Fibroblast of skin of scalp (primary cell): ENCODE measurements around the gene GADD45GIP1.
"Not testable (repeated sequence)": the region's sequence is repeated elsewhere in the genome, so short reads cannot be mapped to it uniquely, and the experiment has no call there.

Experiments
- DNase-seq: peaks from one replicate; pipeline ENCODE4 v3.0.0-alpha.2; 2013

Gene GADD45GIP1

DNA sequence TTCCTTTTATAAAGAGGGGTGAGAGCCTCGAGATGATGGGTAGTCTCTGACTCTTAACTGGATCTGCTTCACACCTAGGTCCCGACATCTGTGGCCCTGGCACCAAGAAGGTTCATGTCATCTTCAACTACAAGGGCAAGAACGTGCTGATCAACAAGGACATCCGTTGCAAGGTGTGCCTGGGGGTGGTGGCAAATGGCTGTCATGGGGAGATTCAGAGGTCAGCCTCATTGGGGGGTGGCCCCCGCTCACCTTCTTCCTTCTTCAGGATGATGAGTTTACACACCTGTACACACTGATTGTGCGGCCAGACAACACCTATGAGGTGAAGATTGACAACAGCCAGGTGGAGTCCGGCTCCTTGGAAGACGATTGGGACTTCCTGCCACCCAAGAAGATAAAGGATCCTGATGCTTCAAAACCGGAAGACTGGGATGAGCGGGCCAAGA, 17.0 kb downstream of the GADD45GIP1 start:
- no peak for DNase-seq

DNA sequence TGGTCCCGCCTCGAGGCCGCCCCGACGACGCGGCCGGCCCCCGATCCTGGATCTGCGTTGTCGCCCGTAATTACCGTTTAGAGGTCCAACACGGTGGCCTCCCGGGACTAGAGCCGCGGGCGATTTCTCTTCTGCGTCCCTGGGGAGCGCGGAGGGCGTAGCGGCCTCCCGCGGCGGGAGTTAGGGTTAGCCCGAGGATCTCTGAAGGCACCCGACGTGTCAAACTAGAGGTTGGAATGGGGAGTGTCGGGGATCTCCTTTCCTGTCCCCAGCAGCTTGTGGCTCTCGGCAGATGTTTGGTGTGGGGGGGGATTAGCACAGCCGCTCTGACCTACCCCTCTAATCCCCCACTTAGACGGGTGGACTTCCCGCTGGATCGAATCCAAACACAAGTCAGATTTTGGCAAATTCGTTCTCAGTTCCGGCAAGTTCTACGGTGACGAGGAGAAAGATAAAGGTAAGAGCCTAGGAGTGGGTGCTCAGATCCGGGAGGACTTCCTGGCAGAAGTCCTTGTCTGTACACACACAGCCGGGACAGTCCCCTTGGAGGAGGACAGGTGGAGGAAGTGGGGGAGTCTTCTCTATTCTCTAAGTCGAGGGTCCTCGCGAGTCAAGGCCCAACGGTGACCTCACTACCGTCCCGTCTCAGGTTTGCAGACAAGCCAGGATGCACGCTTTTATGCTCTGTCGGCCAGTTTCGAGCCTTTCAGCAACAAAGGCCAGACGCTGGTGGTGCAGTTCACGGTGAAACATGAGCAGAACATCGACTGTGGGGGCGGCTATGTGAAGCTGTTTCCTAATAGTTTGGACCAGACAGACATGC, 18.0 kb downstream of the GADD45GIP1 start:
- DNase-seq = peak; percentile 33

DNA sequence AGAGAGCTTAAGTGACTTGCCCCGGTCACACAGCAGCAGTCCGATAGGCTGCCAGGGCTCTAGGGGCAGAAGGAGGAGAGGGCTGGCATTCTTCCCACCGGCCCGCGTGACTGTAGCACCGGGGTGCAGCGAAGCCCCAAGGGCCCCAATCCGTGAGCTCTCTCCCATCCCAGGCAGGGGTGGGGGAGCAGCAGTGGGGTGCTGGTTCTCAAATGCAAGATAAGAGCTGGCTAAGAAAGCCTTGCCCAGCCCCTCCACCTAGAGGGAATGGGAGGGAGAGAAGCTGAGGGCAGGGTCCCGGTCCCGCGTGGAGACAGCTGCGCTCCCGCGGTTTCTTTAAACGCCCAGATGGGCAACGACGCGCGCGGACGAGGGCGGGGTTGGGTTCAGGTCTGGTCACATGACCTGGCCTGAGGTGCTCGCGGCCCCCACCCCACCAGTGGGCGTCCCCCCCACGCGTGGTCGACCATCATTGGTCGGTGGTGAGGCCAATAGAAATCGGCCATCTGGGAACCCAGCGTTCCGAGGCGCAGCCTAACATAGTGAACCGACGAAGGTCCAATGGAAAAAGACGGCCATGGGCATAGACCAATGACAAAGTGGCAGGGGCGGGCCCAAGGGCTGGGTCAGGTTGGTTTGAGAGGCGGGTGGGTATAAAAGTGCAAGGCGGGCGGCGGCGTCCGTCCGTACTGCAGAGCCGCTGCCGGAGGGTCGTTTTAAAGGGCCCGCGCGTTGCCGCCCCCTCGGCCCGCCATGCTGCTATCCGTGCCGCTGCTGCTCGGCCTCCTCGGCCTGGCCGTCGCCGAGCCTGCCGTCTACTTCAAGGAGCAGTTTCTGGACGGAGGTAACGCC, 18.9 kb downstream of the GADD45GIP1 start, which contains the start of gene CALR:
CALR (plus strand) TSS at position 683 of the 852 bp plus-strand sequence; CDS start at position 754, 71 bp downstream.
- peak; percentile 100 for DNase-seq

DNA sequence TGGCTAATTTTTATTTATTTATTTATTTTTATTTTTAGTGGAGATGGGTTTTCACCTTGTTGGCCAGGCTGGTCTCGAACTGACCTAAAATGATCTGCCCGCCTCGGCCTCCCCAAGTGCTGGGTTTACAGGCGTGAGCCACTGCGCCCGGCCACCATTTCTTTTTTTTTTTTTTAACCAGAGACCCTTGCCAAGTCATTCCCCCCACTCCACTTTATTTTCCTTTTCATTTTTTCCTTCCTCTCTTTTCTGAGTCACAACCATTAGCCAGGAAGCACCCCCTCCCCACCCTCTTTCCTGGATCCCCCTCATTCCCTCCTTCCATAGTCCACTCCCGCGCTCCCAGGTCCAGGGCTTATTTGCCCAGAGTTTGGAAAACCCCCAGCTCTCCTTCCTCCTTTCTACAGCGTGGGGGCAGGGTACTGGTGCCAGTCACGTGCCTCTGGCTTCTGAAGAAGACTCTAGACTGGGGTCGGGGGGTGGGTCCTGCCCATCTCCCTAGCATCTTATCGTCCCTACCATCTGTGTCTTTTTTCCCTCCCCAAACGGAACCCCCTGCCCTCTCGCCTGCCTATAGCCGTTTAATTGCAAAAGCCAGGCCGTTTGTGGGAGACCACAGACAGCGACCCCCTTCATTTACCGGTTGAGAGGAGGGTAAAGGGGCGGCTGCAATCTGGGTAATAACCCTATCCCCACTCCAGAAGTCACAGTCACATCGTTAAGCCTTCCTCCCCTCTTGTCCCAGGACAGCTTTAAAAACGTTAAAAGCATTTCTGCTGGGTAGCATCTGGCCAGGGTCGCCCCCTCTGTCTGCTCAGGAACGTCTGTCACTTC, 19.7 kb downstream of the GADD45GIP1 start:
- DNase-seq = peak; percentile 34

DNA sequence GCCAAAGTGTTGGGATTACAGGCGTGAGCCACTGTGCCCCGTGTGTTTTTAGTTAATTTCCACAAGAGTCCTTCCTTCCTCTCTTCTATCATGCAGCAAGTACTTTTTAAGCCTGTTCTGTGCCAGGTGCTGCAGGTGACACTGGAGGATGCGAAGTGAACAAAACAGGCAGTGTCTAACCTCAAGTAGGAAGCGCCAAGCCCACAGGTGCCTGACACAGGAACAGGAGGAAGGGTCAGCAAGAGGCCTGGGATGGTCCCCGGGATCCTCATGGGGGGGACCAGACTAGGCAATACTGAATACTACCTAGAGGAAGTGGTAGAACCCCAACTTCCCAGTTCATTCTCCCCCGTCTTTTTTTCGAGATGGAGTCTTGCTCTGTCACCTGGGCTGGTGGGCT, 20.4 kb downstream of the GADD45GIP1 start:
- no peak for DNase-seq

DNA sequence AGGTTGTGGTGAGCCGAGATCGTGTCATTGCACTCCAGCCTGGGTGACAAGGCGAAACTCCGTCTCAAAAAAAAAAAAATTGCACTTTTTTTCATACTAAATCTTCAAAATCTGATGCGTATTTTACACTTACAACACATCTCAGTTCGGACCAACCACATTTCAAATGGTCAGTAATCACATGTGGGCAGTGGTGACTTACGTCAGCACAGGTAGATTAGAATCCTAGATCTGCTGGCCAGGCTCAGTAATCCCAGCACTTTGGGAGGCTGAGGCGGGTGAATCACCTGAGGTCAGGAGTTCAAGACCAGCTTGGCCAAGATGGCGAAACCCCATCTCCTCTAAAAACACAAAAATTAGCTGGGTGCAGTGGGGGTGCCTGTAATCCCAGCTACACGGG, 22.0 kb downstream of the GADD45GIP1 start:
- DNase-seq = no peak

DNA sequence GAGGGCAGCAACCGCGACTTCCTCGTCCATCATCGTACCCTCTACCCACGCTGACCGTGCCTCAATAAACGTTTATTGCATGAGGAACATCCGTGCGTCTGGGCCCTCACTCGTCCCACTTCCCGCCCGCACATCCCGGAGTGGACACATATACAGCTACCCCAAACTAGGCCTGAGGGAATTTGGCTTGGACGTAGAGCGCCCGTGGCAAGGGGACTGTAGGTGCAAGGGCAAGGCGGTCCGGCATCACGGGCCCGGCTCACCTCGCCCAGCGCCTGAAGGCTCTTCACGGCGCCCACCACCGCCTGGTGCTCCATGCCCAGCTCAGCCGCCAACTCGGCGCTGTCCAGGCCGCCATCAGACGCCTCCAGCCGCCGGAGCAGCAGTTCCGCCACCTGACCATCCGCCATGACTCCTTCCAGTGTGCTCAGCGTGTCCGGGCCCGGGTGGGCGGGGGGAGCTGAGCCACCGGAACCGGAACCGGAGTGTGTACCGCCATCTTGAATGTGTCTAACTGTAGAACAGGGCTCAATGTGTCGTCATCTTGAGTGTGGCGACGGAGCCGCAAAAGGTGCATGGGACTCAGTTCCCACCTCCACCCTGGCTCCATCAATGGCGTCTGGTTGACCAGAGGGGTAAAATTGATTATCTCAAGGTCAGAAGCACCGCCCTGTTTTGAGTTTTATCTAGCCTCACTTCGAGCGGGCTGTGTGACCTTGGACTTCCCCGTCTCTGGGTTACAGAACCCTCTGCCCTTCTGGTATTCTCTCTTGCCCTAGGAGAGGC, 23.5 kb downstream of the GADD45GIP1 start, which contains the start of gene FARSA:
FARSA (minus strand) TSS at position 425 of the 786 bp plus-strand sequence; CDS start at position 410, 15 bp downstream.
- DNase-seq = peak; percentile 90

DNA sequence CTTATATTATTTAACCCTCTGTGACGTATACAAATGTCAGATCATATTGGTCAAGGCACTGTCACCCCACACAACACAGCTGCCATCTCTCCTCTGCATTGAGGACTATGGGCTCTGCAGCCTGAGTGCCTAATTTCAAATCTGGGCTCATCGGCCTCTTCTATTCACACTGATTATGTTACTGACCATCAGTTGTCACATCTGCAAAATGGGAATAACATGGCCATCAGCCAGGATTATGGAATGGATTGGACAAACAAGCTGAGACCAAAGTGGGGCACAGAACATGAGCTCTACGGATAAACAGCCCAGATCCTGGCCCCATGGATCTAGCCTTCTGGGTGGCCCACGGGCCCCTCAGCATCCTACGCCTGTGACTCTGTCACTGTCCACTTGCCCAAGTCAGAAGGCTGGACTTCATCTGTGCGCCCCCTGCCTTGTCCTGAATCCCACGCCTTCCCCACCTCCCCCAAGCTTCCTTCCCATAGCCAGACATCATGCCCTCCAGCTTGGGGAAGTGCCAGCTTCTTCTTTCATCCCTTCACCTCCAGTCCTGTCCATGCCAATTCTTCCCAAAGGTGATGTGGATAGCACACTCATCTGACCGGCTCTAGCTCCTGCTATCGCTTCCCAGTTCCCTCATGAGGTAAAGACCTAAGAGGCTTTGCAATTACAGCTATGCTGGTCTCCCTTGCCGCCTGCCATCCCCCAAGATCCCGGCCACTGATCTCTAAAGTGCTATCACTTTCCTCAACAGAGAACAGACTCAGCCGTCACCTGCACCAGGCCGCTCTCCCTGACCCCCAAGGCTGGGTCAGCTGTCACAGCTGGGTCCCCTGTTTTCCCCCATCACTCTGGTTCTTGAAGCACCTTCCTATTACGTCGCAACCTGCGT, 24.4 kb downstream of the GADD45GIP1 start:
- DNase-seq = no peak

DNA sequence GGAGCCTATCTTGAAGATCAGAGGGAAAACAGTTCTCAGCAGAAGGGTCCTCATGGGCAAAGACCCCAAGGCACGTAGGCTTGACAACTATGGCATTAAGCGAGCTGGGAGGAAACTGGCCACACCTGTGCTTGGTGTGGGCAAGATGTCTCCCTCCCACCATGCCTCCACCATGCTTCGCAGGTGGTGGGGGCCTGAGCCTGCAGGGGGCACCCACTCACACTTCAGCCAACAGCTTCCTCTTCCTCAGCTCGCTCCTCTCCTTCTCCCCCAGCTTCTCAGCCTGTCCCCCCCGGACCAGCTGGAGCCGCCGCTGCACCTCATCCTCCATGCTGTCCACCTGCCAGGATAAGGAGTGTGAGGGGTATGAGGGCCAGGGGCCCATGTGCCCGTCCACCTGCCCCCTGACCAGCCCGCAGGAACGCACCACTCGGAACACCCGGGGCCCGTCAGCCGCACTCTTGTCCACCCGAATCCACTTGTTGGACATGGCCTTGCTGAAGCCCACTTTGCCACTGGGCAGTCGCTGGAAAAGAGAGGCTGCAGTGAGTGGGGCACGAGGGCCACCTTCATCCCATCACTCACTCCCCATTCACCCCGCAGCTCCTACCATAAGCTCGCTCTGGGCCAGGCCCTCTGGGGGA, 26.9 kb downstream of the GADD45GIP1 start:
- DNase-seq = no peak

DNA sequence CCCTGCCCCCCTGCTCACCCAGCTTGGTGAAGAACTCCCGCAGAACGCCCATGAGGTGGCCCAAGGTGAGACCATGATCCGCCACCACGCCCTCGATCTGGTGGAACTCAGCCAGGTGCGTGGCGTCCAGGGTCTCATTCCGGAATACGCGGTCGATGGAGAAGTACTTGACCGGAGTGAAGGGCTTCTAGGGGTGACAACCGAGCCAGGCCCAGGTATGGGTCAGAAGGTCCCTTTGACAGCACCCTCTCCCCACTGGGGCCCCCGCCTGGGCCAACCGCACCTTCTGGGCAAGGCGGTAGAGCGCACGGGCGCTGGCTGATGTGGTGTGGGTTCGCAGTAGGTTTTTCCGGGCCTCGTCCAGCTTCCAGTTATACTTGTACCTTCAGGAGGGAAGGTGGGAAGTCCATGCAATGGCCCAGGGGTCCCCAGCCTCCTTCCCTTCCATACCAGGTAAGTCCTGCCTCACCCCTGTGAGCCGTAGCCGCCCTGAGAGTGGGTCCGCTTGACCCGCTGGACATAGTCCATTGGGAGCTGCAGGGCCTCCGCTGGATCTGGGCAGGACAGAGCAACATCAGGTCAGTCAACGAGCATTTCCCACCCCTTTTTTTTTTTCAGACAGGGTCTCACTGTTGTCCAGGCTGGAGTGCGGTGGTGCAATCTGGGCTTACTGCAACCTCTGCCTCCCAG, 32.3 kb downstream of the GADD45GIP1 start:
- DNase-seq = no peak

DNA sequence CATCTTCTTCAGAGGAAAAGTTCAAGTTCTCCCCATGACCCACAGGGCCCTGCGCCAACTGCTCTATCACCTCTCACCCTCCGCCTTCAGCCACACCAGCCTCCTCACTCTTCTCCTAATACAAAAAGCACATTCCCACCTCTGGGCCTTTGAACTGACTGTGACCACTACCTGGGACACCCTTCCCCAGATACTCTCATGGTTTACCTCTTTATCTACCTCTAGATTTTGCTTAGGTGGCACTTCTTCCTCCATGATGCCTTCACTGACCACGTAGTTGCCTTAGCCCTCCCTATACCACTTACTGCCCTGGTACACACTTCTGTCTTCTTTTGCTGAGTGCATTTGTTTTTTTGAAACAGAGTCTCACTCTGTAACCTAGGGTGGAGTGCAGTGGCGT, 34.1 kb downstream of the GADD45GIP1 start:
- no peak for DNase-seq

DNA sequence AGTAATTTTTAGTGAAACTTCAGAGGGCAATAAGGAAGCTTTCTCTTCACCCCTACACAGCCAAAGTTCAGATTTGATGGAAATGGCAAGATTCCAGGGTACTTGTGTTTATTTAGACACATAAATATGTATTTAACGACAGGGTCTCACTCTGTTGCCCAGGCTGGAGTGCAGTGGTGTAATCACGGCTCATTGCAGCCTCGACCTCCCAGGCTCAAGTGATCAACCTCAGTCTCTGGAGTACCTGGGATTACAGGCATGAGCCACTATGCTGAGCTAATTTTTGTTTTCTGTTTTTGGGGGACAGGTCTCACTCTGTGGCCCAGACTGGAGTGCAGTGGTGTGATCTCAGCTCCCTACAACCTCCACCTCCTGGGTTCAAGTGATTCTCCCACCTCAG, 36.0 kb downstream of the GADD45GIP1 start:
- DNase-seq = no peak

DNA sequence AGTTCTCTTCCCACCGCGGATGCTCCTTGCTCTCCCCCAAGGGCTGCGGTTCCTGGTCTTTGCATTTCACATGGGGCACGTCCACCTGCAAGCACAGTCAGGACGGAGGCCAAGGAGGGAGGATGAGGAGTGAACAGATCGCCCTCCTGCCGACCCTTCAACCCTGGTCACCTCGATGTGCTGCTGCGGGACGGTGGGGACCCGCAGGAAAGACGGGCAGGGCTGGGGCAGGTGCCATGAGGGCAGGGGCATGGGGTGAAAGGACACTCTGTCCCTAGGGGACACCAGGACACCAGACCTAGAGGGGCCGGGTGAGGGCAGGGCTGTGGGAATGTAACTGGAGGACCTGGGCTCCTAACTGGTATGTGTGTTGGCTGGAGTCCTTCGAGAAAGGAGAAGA, 38.8 kb downstream of the GADD45GIP1 start:
- no peak for DNase-seq

DNA sequence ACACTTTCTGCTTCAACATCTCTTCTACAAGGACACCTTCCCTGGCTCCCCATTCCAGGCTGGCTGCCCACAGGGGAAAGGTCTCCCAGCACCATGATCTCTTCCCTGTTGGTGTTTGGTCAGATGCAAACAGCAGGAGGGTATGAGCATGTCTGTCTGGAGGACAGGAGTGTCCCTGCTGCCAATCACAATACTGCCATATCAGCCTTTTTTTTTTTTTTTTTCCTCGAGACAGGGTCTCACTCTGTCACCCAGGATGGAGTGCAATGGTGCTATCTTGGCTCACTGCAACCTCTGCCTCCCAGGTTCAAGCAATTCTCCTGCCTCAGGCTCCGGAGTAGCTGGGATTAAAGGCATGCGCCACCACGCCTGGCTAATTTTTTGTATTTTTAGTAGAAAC, 41.2 kb downstream of the GADD45GIP1 start:
- not testable (repeated sequence) for DNase-seq

DNA sequence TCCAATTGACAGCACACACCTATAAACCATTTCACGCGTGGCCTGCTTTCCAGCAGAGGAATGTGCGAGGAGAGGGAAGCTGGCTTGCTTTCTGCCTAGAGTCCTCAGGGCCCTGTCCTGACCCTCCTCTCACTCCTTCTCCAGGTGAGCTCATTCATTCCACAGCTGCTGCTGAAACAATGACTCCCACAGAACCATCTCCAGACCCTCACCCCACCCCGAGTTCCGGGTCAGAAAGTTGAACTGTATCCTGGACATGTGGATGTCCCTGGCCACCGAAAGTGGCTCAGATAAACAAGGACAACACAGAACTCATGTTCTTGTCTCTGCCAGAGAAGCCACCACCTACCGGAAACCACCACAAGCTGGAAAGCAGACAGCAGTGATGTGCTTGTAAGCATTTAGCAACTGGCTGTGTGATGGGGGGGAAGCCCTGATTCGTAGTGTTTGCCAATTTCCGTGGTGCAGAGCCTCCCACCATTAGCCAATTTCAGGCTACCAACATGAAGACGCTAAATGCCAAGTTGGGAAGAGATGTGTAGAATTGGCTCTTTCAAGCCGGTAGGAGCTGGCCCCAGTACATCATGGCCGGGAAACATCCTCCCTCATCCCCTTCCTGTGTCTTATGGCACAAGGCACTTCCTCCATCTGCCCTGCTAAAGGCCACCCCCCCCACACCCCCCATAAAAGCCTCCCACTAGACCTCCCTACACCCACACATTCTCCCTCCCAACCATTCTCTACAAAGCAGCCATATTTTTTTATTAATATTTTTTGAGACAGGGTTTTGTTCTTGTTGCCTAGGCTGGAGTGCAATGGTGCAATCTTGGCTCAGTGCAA, 43.0 kb downstream of the GADD45GIP1 start:
- peak; percentile 26 for DNase-seq

DNA sequence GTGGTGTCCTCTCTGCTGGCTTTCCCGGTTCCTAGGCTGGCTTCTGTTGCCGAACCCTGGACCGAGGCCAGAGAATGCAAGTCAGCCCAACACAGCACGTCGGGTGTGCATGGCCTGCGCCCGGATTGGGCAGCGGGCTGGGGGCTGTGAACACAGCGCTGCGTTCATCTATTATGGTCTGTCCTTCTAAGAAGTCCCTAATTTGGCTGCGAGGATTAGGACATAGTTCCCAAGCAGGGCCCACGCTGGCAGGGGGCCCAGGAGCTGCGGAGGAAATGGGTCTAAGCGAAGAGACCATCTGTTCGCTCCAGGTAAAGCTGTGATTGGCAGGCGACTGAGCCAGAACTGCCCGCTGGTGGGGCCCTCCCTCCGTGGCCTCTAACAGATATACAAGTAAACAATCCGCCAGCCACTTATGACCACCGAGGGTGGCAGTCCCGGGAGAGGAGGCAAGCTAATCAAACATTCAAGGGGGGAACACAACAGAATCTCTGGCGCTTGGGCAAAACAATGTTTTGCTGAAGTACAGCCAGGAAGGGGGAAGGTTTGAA, 43.9 kb downstream of the GADD45GIP1 start:
- DNase-seq = peak; percentile 69

DNA sequence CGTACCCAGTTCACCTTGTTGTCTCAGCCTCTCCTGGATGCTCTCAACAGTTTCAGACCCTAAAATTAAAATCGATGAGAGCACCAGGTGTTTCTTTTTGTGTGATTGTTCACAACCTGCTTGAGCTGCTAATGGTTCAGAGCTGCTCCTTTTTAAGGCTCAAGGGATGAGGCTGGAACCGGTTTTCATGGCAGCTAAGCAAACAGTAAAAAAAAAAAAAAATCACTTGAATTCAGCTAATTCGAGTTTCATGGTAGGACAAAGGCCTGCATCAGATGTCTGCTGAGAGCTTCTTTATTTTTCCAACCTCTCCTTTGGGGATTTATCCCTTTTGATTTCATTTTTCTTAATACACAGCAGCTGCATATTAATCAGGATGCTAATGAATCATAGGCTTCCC, 44.5 kb downstream of the GADD45GIP1 start:
- no peak for DNase-seq

DNA sequence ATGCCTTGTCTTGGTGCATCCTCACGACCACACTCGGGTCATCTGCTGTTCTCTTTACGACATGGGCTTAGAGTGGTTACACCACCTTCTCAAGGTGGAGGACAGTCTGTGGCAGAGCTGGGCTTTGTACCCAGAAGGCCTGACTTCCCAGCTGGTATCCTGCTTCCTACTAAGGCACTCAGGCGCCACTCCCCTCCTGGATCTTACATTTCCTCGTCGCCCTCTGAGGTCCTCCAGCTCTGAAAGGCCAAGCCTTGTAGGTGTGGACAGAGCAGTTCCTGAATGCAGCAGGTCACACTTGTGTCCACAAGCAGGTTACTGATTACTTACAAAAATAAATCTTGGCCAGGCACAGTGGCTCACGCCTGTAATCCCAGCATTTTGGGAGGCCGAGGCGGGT, 49.9 kb downstream of the GADD45GIP1 start:
- no peak for DNase-seq
